Activated CD4-positive, alpha-beta T cell treated with anti-CD3 and anti-CD28 coated beads, Interleukin-2, amount 50 U/mL, for 24 hours (primary cell): ENCODE measurements around the gene LPP.

Experiments
- DNase-seq, 2 donors: peaks; one replicate each; pipeline ENCODE4 v3.0.0-alpha.2; 2020; ENCODE audit warnings: low read depth in 1 of 2, low spot score in 1 of 2

LPP gene

DNA sequence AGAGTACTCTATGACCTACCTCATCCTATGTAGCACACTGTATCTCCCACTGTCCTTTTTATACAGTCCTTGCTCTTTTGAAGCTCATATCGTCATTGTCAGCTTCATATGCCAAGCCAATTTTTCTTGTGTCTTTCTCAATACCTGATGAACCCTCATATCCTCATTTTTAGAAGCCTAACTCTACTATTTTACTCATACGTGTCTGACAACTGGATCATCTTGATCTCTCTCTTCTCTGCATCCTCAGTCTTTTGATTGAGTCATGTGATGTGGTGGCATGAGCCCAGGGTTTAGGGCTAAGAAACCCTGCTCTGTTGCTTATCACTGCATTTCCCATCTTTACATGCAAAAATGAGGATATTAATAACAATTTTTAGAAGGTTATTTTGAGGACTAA lies 352.0 kb downstream of the LPP start:
- no peak for DNase-seq

GRCh38 chr3:188506446-188506845 lies 352.5 kb downstream of the LPP start:
- no peak for DNase-seq

DNA sequence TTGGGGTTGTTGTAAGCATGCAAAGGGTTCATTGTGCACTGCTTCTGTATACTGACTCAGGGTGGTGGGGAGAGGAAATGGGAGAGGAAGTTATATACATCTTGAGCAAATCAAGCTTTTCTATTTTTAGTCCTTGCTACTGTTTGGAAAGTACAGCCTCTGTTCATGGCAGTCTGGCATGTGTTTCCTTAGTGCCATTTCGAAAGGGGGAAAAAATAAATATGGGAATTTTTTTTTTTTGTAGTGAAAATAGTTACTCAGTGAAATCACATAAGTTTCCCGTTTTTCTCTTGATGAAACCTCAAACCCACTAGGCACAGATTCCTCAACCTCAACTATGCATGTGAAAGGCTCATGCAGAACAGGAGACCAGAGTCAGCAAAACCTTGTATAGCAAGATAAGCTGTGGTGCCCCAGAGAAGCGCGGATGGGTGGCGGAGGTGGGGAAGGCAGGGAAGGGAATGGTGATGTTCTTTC lies 353.3 kb downstream of the LPP start:
- no peak for DNase-seq

GRCh38 chr3:188508454-188508853 lies 354.5 kb downstream of the LPP start:
- no peak for DNase-seq

DNA sequence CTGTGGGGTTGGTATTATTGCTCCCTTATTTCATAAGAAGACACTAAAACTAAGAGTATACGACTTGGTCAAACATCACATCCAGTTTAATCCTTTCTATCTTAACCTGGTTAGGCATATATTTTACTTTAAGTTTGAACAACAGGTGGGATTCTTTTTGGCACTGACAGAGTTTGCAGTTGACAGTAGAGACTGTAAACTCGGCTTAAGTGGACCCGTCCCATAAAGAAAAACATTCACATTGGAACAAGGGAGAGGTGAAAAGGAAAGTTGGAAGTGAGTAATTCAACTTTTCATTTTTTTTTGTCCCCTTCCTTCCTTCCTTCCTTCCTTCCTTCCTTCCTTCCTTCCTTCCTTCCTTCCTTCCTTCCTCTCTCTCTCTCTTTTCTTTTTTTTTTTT lies 355.4 kb downstream of the LPP start:
- no peak for DNase-seq

DNA sequence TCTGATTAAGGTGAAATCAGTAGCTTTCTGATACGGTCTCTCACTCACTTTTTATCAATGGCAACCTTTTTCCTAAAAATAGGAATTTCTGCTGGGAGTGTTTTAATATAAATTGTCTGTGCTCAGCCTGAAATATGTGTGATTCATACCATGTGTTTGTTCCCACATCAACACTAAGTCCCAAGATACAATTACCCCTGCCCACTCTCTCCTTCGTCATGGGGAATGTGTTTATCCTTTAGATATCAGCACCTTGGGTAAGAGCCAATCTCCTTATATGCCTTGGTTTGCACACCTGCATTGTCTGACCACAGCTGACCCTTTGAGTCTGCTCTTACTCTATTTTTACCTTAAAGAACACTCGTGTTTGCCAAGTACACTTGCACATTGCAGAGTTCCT lies 356.4 kb downstream of the LPP start:
- DNase-seq, result no peak

DNA sequence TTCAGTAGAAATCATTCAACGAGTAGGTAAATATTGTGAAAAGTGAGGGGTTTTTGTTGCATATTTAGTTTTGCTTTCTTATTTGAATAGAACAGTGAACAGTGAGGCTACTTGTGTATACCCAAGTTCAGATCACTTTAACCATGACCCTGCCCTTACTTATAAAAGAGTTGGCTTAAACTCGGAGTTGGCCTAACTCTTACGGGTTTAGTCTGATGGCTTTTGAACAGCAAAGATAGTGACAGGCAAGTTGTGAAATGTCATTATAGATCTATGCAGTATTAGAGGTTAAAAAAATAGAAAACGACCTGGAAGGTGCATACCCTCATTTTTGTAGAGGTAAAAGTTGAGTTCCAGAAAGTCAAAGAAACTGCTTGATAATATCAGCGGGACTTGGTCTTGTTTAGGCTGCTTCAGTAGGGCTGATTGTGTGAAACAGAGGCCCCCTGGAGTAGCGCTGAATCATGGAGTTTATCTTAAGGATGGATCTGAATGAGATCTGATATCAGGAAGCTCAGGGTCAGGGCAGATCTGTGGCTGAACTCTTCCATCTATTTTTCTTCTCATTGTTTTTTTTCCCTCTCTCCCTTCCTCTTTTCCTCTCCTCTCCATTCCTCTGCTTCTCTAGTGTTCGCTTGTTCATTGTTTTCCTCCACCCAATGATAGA lies 359.8 kb downstream of the LPP start:
- DNase-seq, result no peak

- no peak for DNase-seq
Observed at GRCh38 chr3:188516515-188516914, 362.6 kb downstream of the LPP start.

DNA sequence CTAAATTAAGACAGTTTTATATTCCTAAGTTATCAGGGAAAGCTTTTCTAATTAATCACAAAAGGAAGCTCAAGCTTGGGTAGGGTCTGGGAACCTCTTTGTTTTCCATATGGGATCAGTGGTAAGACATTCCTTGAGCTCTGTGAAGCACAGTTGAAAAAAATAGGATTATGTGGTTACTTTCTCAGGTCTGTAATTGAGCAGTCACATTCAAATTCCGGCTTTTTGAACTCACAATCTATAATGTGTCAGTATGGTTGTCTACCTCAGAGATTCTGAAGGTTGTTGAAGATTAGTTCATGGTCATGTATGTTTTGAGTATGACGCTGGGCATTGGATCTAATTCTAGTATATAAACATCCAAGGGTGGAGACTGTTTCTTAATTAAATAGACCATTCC lies 364.5 kb downstream of the LPP start:
- no peak for DNase-seq

- DNase-seq, result no peak
Observed at GRCh38 chr3:188518835-188519452, 365.0 kb downstream of the LPP start.

GRCh38 chr3:188520466-188520865 lies 366.5 kb downstream of the LPP start:
- no peak for DNase-seq

- DNase-seq, result no peak
Observed at GRCh38 chr3:188522115-188522514, 368.2 kb downstream of the LPP start.

DNA sequence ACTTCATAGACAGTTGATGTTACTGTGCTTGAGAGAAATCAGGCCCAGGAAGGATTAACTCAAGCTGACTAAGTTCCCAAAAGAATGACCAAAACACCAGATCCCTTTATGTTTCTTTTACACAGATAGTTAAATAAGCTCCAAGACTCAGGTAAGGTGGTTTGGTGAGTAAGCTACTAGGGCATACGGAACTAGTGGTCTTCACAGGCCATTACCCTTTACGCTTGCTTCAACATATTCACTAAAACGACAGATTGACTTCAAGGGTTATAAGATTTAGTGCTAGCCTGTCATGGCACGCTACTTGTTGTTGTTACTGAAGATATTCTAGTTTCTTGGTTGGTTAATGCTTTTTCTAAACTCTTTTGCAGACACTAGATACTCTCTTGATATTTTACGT lies 369.3 kb downstream of the LPP start:
- DNase-seq, result no peak

GRCh38 chr3:188524052-188524451 lies 370.1 kb downstream of the LPP start:
- no peak for DNase-seq

DNA sequence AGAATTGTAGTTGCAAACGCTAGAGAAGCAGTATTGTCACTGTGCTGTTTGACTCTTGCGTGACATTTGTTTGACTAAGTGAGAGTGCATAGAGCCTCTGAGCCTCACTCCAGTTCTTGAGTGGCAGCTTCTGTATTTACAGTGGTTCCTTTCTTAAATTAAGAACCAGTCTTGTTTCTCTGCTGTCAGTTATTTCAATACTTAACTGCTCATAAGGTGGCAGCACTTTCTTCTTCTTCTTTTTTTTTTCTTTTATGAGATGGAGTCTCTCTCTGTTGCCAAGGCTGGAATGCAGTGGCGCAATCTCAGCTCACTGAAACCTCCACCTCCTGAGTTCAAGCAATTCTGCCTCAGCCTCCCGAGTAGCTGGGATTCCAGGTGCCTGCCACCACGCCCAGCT lies 372.1 kb downstream of the LPP start:
- DNase-seq, result no peak

DNA sequence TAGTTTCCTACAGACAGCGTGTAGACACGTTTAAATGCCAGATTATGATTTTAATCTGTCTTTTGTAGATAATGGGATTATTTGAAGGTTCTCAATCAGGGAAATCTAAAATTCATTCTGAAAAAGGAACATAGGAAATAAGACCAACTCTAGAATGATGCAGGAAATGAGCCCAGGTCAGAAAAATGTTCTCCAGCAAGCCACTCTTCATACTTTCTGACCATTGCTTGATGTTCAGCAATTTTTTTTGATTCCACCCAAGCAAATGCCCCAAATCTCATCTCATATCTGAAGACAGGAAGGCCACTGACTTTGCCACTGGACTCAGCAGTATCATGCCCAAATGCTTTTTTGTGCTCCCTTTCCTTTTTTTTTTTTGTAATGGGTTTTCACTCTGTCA lies 373.4 kb downstream of the LPP start:
- no peak for DNase-seq

DNA sequence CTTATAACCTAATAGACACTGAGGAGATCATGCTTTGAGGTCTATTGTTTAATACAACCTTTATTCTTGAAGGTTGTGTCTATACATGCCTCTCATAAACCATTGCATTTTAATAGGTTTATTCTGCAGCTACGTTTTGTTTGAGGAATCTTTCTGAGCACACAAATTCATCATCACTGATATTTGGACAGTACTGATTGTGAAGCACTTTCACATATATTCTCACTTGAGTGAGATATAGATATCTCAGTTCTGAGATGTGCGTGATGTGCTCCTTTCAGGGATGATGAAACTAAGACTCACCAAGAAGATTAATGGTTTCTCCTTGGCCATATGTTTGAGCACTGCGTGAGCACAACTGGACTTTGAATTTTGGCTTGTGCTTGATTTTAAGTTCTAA lies 374.4 kb downstream of the LPP start:
- DNase-seq, result no peak

GRCh38 chr3:188529228-188529627 lies 375.3 kb downstream of the LPP start:
- DNase-seq, result no peak

DNA sequence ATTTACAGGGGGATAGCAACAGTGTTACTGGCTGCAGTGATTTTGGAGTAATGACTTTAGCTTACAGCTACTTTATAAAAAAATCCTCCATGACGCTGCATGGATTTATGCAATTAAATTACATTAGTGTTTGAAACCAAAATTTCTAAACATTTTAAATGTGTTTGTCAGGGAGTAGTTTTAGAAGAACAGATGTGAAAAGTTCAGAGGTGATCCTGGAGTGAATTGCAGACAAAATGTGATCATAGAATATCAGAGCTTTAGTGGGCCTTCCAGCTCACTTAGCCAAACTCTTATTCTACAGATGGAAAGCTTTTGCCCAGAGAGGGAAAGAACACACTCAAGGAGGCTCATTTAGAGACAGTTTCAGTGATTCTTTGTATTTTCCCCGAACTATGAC lies 376.3 kb downstream of the LPP start:
- DNase-seq, result no peak

DNA sequence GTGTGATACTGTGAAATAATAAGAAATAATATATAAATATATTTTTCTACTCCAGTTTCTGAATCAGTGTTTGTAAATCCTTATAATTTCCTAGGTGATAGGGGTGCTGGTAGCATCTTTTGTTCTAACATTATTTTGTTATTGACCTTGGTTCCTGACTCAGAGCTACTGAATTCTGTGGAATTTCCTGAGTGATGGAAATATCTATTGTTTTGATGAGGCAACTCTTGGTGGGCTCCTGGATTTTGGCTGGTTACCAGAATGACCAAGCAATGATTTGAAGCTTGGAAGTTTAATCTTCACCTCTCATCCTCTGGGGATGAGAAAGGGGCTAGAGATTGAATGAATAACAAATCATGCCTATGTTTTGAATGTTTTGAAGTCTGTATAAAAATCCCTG lies 377.3 kb downstream of the LPP start:
- DNase-seq, result no peak

DNA sequence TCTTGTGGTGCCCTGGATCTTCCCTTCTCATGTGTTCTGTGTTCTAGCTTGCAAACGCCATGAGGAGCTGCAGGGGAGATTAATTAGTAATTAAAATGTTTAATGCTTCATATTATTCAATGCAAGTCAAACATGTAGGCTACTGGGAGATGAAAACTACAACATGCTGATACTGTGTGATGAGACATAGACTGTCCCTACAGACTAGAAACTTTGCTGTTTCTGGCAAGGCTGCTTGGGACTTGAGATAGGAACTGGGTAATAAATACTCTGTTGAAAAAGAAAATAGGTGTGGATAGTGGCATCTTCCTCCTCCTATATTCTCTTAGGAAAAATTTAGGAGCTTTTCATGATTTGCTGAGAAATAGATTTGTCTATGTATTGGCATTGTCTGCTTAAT lies 379.2 kb downstream of the LPP start:
- DNase-seq, result no peak

DNA sequence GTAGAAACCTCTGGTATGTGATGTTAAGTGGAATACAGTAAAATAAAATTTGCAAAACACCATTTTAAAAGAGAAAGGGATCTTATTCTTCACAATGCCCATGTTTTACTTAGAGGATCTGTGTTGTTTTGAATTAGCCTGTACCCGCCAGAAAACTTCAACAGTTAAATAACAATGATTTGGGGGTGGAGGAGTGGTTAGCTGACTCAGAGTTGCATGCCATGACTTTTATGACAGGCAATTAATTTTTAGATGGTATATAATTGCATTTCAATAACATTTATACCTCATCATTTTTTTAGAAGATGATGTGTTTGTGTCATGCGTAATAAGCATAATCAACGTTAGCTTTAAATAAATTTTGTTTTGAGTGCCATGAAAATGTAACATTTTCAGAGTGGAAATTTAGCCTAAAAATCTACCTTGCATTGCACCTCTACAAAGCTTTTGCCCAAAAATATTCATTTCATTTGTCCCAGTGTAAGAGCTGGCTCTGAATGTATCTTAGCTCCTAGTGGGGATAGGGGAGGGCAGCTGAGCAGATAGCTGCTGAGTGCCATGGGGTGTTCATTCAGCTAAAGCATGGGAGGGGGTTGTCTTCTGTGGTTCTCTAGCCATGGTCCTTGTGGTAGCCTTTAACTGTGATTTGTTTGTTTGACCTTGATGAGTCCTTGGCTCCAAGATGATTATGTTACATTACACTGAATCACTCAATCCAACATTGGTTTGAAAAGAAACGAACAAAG lies 379.8 kb downstream of the LPP start:
- no peak for DNase-seq
